T-cell (primary cell): Measurements from ENCODE around the gene CCDC134. TPM values are rescaled to one million over a fixed set of nuclear protein-coding genes. Genes with fewer than 3 reads are reported as not detected.

Experiments used
- ATAC-seq, 4 experiments: fragments of 200-7000 bp in 3 of 4; fragments of 150-1000 bp in 1 of 4; cut with Tn5 transposase; replicated peaks in 1 of 4; 1 replicate in 3 of 4; 2 replicates in 1 of 4; pipeline ENCODE4 v1.10.0; 2021; ENCODE audit warnings: moderate library complexity in 3 of 4, mild to moderate bottlenecking in 2 of 4, moderate number of reproducible peaks in 1 of 4
- CTCF ChIA-PET, 2 donors: fragments of 300-600 bp; sonication (Branson Sonifier 250); formaldehyde crosslinking; loops; one replicate each; lab custom pipeline; 2022; ENCODE audit warnings: antibody characterized with exemption in 2 of 2; lab: Charles Lee
- POLR2A ChIA-PET, 2 donors: fragments of 300-600 bp; sonication (Branson Sonifier 250); formaldehyde crosslinking; loops; one replicate each; lab custom pipeline; 2022; ENCODE audit warnings: antibody characterized with exemption in 2 of 2; lab: Charles Lee
- DNase-seq, 35 experiments: peaks; one replicate each; pipeline versions ENCODE4 v3.0.0 to v3.0.0-alpha.2; 2013 to 2023
- H3K27ac ChIP-seq: one replicate; pipeline ENCODE4 v1.5.1; 2013; ENCODE audit warnings: low read length
- H3K27me3 ChIP-seq, 2 experiments: replicated peaks in 1 of 2; 1 replicate in 1 of 2; 2 replicates in 1 of 2; pipeline versions ENCODE4 v1.6.1 to v1.7.0; 2013; ENCODE audit warnings: low read length in 1 of 2, mixed read lengths in 1 of 2; ENCODE audit not compliant: control insufficient read depth in 2 of 2, insufficient read depth in 2 of 2; ENCODE audit errors: extremely low read depth in 1 of 2
- H3K36me3 ChIP-seq, 2 donors: 1 replicate in 1 of 2; 2 replicates in 1 of 2; pipeline versions ENCODE4 v1.6.1 to v1.7.0; 2013; ENCODE audit warnings: low read length in 1 of 2; ENCODE audit not compliant: control insufficient read depth in 2 of 2, insufficient read depth in 1 of 2; ENCODE audit errors: extremely low read depth in 1 of 2
- H3K4me1 ChIP-seq, 2 experiments: 1 replicate in 1 of 2; 2 replicates in 1 of 2; pipeline versions ENCODE4 v1.6.1 to v1.7.0; 2013; ENCODE audit warnings: low read length in 2 of 2, mixed read lengths in 1 of 2; ENCODE audit not compliant: insufficient read depth in 2 of 2, control insufficient read depth in 1 of 2; ENCODE audit errors: extremely low read depth in 1 of 2
- H3K4me3 ChIP-seq, 2 donors: 1 replicate in 1 of 2; 2 replicates in 1 of 2; pipeline versions ENCODE4 v1.5.1 to v1.7.0; 2013; ENCODE audit warnings: mild to moderate bottlenecking in 2 of 2, low read length in 1 of 2, moderate library complexity in 1 of 2; ENCODE audit not compliant: control insufficient read depth in 1 of 2; ENCODE audit errors: extremely low read depth in 1 of 2
- H3K9me3 ChIP-seq: 2 replicates; pipeline ENCODE4 v1.7.0; 2013
- H3K27ac Mint-ChIP-seq, 2 donors: one replicate each; pipeline ENCODE4 v1.8.0; 2020 to 2021; ENCODE audit warnings: mild to moderate bottlenecking in 2 of 2, mixed read lengths in 2 of 2
- H3K27me3 Mint-ChIP-seq, 2 donors: one replicate each; pipeline ENCODE4 v1.8.0; 2021 to 2022; ENCODE audit warnings: mixed read lengths in 2 of 2
- H3K36me3 Mint-ChIP-seq: one replicate; pipeline ENCODE4 v1.8.0; 2021; ENCODE audit warnings: mixed read lengths
- H3K4me1 Mint-ChIP-seq, 3 donors: one replicate each; pipeline ENCODE4 v1.8.0; 2020 to 2022; ENCODE audit warnings: mixed read lengths in 3 of 3, mild to moderate bottlenecking in 1 of 3
- H3K4me3 Mint-ChIP-seq, 3 donors: one replicate each; pipeline ENCODE4 v1.8.0; 2020 to 2022; ENCODE audit warnings: mild to moderate bottlenecking in 3 of 3, mixed read lengths in 3 of 3, moderate library complexity in 3 of 3
- H3K9me3 Mint-ChIP-seq, 3 donors: one replicate each; pipeline ENCODE4 v1.8.0; 2020 to 2022; ENCODE audit warnings: mixed read lengths in 3 of 3
- WGBS: methylation state at CpG from one replicate; pipeline ENCODE4 v1.1.5; 2013; ENCODE audit warnings: missing lambda C conversion rate; ENCODE audit not compliant: insufficient coverage; 5-methylcytosine and 5-hydroxymethylcytosine counted together
- total RNA-seq, 35 experiments: library from RNA in 6 of 35; stranded (reverse) in 6 of 35; fragments of 120-200 nt in 1 of 35; gene quantifications; one replicate each; pipeline versions ENCODE4 v1.2.1 to v1.2.4 and lab custom pipeline; 2013 to 2026

Gene CCDC134
- total RNA-seq, 5 donors from 2014 or later (not counting 1 experiment from before 2014, with no cell fraction given) = 14.4 to 21.7 (median 16.7) TPM

DNA sequence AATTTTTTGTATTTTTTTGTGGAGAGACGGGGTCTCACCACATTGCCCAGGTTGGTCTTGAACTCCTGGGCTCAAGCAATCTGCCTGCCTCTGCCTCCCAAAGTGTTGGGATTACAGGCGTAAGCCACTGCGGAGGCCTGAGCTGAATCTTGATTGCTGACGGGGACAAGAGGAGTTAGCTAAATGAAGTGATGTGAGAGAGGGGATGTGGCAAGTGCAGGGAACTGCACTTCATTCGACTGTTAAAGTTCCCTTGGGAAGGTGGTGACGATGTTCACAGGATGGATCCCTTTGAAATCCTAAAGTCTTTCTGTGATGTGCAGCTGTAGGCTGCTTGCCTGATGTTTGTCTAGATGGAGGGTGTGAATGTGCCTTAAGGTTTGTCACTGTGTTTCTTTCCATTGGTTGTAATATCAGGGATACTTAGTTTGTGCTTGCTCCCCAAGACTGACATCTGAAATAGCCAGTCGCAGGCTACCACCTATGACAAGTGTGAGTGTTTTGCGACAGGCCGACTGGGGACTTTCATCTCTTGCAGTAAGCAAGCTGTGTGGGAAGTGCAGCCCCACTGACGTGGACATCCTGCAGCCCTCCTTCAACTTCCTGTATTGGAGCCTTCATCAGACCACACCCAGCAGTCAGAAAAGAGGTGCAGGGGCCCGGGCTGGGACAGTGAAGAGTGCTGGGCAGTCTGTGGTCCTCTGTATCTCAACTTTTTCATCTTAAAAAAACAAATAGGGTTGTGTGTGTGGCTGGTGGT, 19.6 kb upstream of the CCDC134 start:
- H3K27ac Mint-ChIP-seq = peak overlapping the region; percentile 100
- peaks cover 27 to 47% of the 10 kb centered on the region in 2 experiments for H3K4me1 ChIP-seq
- WGBS = 41% methylated on average over 9 of the region's 11 CpGs
- H3K27me3 Mint-ChIP-seq = no peaks in the 10 kb centered on the region
- ChIA-PET CTCF (interaction anchor here (0.6 to 3.7 kb wide), 13 partner anchors 11 to 588 kb away, joined by 3 to 46 read pairs (median 5); partner anchors contain the start of genes CCDC134 (in 2 of the 2), MEI1 (in 1 of the 2) and SREBF2 (in 1 of the 2)), POLR2A (interaction anchor here (0.6 to 5.0 kb wide), 14 partner anchors 10 to 214 kb away, joined by 3 to 81 read pairs (median 4); partner anchors contain the start of genes CCDC134 (in 2 of the 2) and SREBF2 (in 2 of the 2))
- DNase-seq (peak; percentile 66 to 100 (median 96)), ATAC-seq (peak; percentile 96 to 97 (median 96))
- H3K4me3 ChIP-seq = peak overlapping the region; percentile 61 to 78
- H3K27ac ChIP-seq = peak overlapping the region; percentile 95
- peak overlapping the region; percentile 84 to 90 (median 84) for H3K4me3 Mint-ChIP-seq
- no peaks in the 10 kb centered on the region for H3K9me3 Mint-ChIP-seq
- H3K36me3 Mint-ChIP-seq = peaks cover 8% of the 10 kb centered on the region
- no peaks in the 10 kb centered on the region for H3K9me3 ChIP-seq
- H3K36me3 ChIP-seq = peaks cover 0 to 9% of the 10 kb centered on the region in 2 donors
- H3K4me1 Mint-ChIP-seq = peaks cover 49 to 58% (median 56%) of the 10 kb centered on the region in 3 donors
- H3K27me3 ChIP-seq = peaks cover 0 to 6% of the 10 kb centered on the region in 2 experiments

DNA sequence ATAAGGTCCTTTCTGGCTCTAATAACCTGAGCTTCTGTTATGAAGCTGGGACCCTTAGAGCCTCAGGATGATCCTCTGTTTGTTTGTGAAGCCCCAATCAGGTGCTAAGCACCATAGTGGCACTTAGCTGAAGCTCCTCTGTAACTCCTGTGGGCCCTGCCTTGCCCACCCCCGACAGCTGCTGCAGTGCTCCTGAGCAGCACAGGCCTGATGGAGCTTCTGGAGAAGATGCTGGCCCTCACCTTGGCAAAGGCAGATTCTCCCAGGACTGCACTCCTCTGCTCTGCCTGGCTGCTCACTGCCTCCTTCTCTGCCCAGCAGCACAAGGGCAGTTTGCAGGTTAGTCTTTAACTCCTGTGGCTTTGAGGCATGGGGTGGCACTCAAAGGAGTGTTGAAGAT, 19.0 kb upstream of the CCDC134 start:
- peak in 7 of 35 experiments; percentile 6 to 23 (median 12) for DNase-seq
- Histone ChIP-seq H3K4me1 (peaks cover 27 to 48% of the 10 kb centered on the region in 2 experiments), H3K27me3 (no peaks in the 10 kb centered on the region), H3K4me3 (peak overlapping the region; percentile 61 to 78), H3K36me3 (peaks cover 0 to 14% of the 10 kb centered on the region in 2 donors), H3K27ac (peak overlapping the region; percentile 95), H3K9me3 (no peaks in the 10 kb centered on the region)
- Mint-ChIP-seq H3K36me3 (peaks cover 5% of the 10 kb centered on the region), H3K27ac (peak overlapping the region; percentile 100), H3K4me1 (peaks cover 53 to 61% (median 58%) of the 10 kb centered on the region in 3 donors), H3K9me3 (no peaks in the 10 kb centered on the region), H3K27me3 (no peaks in the 10 kb centered on the region), H3K4me3 (peak overlapping the region; percentile 84 to 90 (median 84))
- peak; percentile 24 to 42 (median 36) for ATAC-seq
- CTCF ChIA-PET = interaction anchor here (0.6 to 3.7 kb wide), 11 partner anchors 10 to 587 kb away, joined by 3 to 46 read pairs (median 5); partner anchors contain the start of genes CCDC134 (in 2 of the 2), MEI1 (in 1 of the 2) and SREBF2 (in 1 of the 2)
- POLR2A ChIA-PET = interaction anchor here (0.8 to 5.0 kb wide), 6 partner anchors 10 to 159 kb away, joined by 3 to 81 read pairs (median 4); partner anchors contain the start of gene CCDC134 (in 2 of the 2)
- 0% methylated on average over 1 of the region's 1 CpG for WGBS

DNA sequence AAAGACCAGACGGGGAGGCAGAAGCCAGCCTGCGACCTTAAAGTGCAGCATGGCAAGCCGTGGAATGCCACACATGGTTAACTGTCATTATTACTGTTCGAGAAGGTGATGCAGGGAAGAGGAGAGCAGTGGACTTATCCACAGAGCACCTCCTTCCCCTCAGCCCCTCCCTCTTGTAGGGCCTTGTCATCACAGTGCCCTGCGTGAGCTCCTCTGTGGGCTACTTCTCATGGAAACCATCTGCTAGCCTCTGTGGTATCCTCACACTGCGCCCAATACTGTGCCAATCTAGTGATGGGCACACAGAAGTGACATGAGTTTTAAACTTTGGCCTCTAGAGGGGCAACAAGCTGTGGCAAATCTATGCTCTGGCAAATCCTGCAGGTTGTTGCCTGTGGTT, 18.2 kb upstream of the CCDC134 start:
- Histone ChIP-seq H3K4me1 (peaks cover 27 to 53% of the 10 kb centered on the region in 2 experiments), H3K9me3 (no peaks in the 10 kb centered on the region), H3K4me3 (peak overlapping the region; percentile 17 to 61), H3K27ac (peak overlapping the region; percentile 95), H3K27me3 (no peaks in the 10 kb centered on the region), H3K36me3 (peaks cover 0 to 21% of the 10 kb centered on the region in 2 donors)
- WGBS = 28% methylated on average over 4 of the region's 6 CpGs
- peak overlapping the region; percentile 100 for H3K27ac Mint-ChIP-seq
- no peaks in the 10 kb centered on the region for H3K9me3 Mint-ChIP-seq
- peak in 8 of 35 experiments; percentile 3 to 48 (median 20) for DNase-seq
- peaks cover 61 to 69% (median 65%) of the 10 kb centered on the region in 3 donors for H3K4me1 Mint-ChIP-seq
- ATAC-seq = peak in 1 of 4 experiments; percentile 11
- ChIA-PET CTCF (interaction anchor here in 1 of 2 donors (0.5 to 3.7 kb wide), 5 partner anchors 11 to 560 kb away, joined by 3 to 46 read pairs (median 15); partner anchors contain the start of gene CCDC134), POLR2A (interaction anchor here (0.6 to 5.0 kb wide), 8 partner anchors 17 to 726 kb away, joined by 3 to 81 read pairs (median 4); partner anchors contain the start of genes CCDC134 (in 2 of the 2) and CENPM (in 1 of the 2))
- H3K27me3 Mint-ChIP-seq = no peaks in the 10 kb centered on the region
- H3K4me3 Mint-ChIP-seq = peak overlapping the region; percentile 84 to 90 (median 84)
- peaks cover 10% of the 10 kb centered on the region for H3K36me3 Mint-ChIP-seq

DNA sequence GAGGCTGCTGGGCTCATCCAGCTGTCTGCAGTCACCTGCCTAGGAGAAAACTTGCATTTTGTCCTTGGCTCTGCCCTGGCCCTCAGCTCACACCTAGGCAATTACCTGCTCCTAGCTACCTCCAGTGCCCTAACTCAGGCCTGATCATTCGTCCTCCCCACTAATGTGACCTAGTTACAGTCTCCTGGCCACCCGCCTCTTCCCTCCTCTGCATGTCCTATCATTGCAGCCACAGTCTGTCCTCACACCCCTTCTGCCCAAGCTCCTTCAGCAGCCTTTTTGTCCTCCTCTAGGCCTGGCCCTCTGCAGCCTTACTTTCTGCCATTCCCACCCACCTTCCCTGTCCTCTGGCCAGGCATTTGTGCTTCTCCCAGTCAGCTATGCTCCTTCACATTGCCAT, 17.7 kb upstream of the CCDC134 start:
- ChIA-PET CTCF (interaction anchor here in 1 of 2 donors (0.6 to 3.7 kb wide), 3 partner anchors 10 to 116 kb away, joined by 3 to 46 read pairs (median 15); partner anchors contain the start of gene CCDC134), POLR2A (interaction anchor here (0.6 to 5.0 kb wide), 5 partner anchors 17 to 726 kb away, joined by 3 to 81 read pairs (median 4); partner anchors contain the start of genes CCDC134 (in 2 of the 2) and CENPM (in 1 of the 2))
- Mint-ChIP-seq H3K4me3 (peak overlapping the region; percentile 84 to 90 (median 84)), H3K36me3 (peaks cover 10% of the 10 kb centered on the region), H3K4me1 (peaks cover 66 to 67% (median 67%) of the 10 kb centered on the region in 3 donors), H3K27me3 (no peaks in the 10 kb centered on the region), H3K27ac (peak overlapping the region; percentile 100), H3K9me3 (no peaks in the 10 kb centered on the region)
- Histone ChIP-seq H3K9me3 (no peaks in the 10 kb centered on the region), H3K27me3 (no peaks in the 10 kb centered on the region), H3K27ac (peak overlapping the region; percentile 95), H3K4me1 (peaks cover 27 to 56% of the 10 kb centered on the region in 2 experiments), H3K36me3 (peaks cover 0 to 25% of the 10 kb centered on the region in 2 donors), H3K4me3 (peak overlapping the region in 1 of 2 donors; percentile 61)
- DNase-seq = no peak
- no peak for ATAC-seq
- WGBS = 39% methylated on average over 2 of the region's 2 CpGs

DNA sequence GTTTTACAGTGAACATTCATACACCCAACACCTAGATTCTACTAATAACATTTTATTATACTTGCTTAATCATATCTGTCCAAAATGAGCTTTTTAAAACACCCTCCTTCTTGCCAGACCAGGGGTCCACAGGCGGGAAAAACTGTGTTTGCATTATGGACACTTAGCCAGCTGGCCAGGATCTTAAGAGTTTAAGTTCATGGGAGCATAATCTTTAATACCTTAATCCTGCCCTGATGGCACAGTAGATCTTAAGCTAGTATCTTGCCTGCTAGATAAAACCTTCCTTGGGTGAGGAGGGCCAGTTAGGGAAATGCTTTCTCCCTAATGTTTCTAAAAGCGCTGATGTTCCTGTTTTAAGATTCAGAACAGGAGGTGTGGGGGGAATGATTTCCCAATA, 13.1 kb upstream of the CCDC134 start:
- no peak for DNase-seq
- ChIA-PET POLR2A (interaction anchor here (0.5 to 0.8 kb wide), 3 partner anchors 11 to 1138 kb away, joined by 3 to 6 read pairs (median 3); no protein-coding TSS in a partner anchor), CTCF (interaction anchor here in 1 of 2 donors (2.4 kb wide), 1 partner anchor 13 kb away, joined by 8 read pairs; the partner anchor contains the start of gene CCDC134)
- Histone ChIP-seq H3K9me3 (no peaks in the 10 kb centered on the region), H3K27ac (no peak overlapping the region), H3K4me1 (peaks cover 2 to 34% of the 10 kb centered on the region in 2 experiments), H3K4me3 (no peak overlapping the region), H3K36me3 (peaks cover 4 to 45% of the 10 kb centered on the region in 2 donors), H3K27me3 (no peaks in the 10 kb centered on the region)
- peaks cover 29% of the 10 kb centered on the region for H3K36me3 Mint-ChIP-seq
- no peak for ATAC-seq
- H3K27ac Mint-ChIP-seq = peak overlapping the region; percentile 19 to 41
- H3K27me3 Mint-ChIP-seq = no peaks in the 10 kb centered on the region
- H3K9me3 Mint-ChIP-seq = no peaks in the 10 kb centered on the region
- no peak overlapping the region for H3K4me3 Mint-ChIP-seq
- no CpG with 5 or more reads among the region's 2 CpGs for WGBS
- H3K4me1 Mint-ChIP-seq = peaks cover 31 to 53% (median 52%) of the 10 kb centered on the region in 3 donors
